Stimulated activated CD8-positive, alpha-beta memory T cell treated with anti-CD3 and anti-CD28 coated beads, Interleukin-4, amount 100 ng/mL, for 1 hour (primary cell): Measurements from ENCODE around the gene FBXL15.
"Not testable (repeated sequence)": the region's sequence is repeated elsewhere in the genome, so short reads cannot be mapped to it uniquely, and the experiment has no call there.

Experiments
- DNase-seq, 2 donors: peaks; one replicate each; pipeline ENCODE4 v3.0.0-alpha.2; 2020; ENCODE audit warnings: low read depth in 2 of 2, low spot score in 1 of 2

The FBXL15 gene

DNA sequence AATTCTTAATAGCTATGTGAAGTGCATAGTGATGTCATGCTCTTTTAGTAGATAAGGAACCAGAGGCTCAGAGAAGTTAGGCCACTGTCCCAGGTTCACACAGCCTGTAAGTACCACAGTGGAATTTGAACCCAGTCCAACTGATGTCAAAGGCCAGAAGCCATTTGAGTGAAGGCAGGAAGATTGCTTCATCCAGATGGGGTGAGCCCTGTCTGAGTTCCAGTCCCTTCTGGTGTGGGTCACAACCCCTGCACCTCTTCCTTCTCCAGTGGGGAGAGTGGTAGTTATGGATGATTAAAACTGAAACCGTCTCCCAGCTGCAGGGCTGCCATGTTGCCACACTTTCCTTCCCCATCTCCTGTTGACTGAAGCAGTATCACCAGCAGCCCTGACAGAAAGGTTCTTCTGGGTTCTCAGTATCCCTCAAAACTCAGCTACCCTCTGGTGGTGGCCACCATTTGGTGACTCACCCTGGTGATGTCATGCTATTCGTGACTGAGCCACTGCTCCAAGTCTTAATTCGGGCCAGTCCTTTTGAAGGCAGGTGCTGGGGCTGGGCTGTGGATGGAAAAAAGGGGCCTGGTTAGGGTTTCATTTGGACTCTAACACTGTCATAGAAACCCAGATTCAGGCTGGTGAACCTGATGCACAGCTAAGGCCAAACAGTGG lies 32.2 kb downstream of the FBXL15 start:
- DNase-seq, result no peak

DNA sequence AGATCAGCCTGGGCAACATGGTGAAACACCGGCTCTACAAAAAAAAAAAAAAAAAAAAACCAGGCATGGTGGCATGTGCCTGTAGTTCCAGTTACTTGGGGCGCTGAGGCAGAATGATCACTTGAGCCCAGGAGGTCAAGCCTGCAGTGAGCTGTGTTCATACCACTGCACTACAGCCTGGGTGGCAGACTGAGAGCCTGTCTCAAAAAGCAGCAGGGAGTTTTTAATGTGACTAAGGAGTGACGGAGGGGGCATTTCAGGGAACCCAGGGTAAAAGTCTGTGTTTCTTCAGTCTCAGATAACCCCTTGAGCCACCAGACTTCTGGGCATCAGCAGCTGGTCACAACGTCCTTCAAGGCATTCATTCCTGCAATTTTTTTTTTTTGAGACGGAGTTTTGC lies 32.9 kb downstream of the FBXL15 start:
- DNase-seq, result no peak

DNA sequence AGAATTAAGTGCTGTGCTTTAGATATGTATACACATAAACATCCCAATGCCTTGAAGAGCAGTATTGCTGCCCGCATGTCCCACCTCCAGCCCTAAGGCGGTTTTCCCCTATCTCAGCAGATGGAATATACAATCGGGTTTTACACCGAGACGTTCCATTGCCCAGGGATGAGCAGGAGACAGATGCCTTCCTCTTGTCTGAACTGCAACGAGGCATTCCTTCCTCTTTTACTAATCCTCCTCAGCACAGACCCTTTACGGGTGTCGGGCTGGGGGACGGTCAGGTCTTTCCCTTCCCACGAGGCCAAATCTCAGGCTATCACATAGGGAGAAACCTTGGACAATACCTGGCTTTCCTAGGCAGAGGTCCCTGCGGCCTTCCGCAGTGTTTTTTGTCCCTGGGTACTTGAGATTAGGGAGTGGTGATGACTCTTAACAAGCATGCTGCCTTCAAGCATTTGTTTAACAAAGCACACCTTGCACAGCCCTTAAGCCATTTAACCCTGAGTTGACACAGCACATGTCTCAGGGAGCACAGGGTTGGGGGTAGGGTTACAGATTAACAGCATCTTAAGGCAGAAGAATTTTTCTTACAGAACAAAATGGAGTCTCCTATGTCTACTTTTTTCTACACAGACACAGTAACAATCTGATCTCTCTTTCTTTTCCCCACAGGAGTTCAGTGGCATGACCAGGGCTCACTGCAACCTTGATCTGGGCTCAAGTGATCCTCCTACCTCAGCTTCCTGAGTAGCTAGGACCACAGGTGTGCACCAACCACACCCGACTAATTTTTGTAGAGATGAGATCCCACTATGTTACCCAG lies 34.2 kb downstream of the FBXL15 start:
- not testable (repeated sequence) for DNase-seq

- no peak for DNase-seq
Observed at GRCh38 chr10:102455893-102456471, 35.3 kb downstream of the FBXL15 start.

DNA sequence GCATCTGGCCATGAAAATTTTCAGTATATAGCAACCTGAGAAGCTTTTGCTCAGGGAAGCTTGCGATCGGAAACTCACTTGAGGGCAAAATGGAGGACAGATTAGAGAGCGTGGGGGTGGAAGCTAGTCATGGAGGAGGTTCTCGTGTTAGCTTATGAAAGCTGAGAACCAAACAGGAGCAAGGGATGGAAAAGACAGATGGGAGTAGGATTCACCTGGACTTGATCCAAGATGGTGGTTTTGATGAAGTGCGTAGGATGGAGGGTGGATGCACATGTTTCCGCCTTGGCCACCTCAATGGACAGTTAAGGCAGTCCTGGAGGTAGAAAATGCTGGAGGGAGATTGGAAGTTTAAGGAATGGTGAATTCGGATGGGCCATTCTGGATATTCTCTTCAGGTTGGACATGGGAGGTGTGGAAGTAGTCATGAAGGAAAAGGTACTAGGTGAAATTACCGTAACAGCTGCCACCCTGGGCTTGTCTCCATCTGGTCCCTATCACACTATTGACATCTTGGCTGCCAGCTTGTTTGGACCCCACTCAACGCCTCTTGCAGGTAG lies 37.0 kb downstream of the FBXL15 start:
- DNase-seq, result no peak

- no peak for DNase-seq
Observed at GRCh38 chr10:102458656-102459055, 38.0 kb downstream of the FBXL15 start.

- DNase-seq, result no peak
Observed at GRCh38 chr10:102460836-102461186, 40.2 kb downstream of the FBXL15 start.

DNA sequence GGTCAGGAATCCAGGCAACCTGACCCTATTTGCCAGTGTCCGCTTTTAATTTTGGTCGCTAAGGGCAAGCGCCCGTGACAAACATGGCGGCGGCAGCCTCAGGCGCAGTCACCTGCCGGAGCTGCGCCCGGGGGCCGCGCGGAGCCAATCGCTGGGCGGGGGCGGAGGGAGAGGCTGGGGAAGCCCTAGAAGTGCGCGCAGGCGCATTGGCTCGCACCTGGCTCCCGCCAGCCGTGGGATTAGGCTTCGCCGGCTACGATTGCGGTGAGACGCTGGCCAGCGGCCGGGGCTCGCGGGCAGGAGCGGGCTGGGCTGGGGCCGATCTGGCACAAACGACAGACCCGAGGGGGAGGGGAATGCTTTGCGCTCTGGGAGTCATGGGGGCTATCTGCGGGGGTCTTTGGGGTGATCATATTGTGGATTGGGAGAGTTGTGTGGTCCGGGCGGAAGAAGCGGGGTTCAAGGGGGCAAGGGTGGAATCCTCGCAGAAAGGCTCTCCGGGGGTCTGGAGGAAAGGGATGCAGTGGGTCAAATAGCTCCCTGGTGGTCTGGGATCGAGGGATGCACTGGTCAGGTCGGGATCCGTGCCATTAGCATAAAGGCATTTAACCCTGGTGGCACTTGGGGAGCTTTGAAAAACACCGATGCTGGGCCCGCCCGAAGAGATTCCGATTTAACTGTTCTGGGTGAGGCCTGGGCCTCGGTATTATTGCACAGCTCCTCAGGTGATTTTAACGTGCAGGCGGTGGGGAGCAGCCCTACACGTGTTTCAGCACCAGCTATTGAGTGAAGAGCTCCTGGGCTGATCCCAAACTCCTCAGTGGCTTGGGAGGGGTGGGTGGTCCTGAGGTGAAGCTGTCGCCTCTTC lies 40.8 kb downstream of the FBXL15 start:
- peak; percentile 79 to 84 for DNase-seq

- no peak for DNase-seq
Observed at GRCh38 chr10:102462512-102463054, 41.9 kb downstream of the FBXL15 start.

DNA sequence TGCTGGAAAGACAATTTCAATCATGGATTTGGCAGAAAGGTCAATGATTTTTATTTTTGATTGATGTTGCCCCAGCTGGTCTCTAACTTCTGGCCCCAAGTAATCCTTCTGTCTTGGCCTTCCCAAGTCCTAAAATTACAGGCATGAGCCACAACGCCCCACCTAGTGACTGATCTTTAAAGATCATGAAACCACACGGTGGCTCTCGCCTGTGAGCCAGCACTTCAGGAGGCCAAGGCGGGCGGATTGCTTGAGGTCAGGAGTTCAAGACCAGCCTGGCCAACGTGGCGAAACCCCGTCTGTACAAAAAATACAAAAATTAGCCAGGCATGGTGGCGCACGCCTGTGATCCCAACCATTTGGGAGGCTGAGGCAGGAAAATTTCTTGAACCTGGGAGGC lies 43.3 kb downstream of the FBXL15 start:
- no peak for DNase-seq

DNA sequence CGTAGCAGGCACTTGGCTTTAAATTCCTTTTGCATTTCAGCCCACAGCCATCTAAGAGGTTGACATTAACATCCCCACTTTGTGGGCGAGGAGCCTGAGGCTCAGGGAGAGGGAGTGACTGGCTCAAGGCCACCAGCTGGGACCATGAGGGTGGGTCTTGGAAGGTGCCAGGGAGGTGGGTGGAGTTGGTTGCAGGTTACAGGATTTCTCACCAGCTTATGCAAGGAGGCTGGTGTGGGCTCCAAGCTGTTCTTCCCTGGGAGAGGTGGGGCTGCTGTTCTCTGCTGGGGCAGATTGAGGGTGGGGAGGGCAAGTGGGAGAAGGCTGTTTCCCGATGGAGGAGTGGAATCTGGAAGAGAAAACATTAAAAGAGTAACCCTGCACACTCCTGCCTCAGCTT lies 44.8 kb downstream of the FBXL15 start:
- no peak for DNase-seq

GRCh38 chr10:102467318-102467717 lies 46.7 kb downstream of the FBXL15 start:
- DNase-seq, result no peak

DNA sequence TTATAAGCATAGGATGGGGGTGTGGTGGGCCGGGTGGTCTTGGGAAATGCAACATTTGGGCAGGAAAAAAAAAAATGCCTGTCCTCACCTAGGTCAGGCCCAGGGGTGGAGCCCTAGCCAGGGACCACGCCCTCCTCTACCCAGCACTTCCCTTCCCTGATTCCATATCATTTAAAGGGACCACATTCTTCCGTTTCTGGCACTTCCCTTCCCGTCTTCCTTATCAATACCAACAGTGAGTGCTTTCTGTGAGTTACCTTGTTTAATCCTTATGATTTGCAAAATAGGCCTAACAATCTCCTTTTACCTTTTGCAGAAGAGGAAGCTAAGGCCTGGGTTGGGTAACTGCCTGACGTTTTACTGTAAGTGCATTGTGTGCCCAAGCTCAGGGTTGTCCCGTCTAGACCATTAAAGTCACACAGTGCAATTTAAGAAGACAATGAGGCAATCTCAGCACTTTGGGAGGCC lies 47.4 kb downstream of the FBXL15 start:
- no peak for DNase-seq

- no peak for DNase-seq
Observed at GRCh38 chr10:102468683-102469082, 48.0 kb downstream of the FBXL15 start.

- DNase-seq, result no peak
Observed at GRCh38 chr10:102470579-102471546, 50.2 kb downstream of the FBXL15 start.
